ENCODE results near the gene HLA-G.

GRCh38 chr6:29845405-29846006 lies 17.9 kb downstream of the HLA-G start:
- TF ChIP-seq CTCF (IDR thresholded peaks at IDR 0.05; ENCODE audit: low read length) (no peak), EZH2 (IDR thresholded peaks at IDR 0.05; ENCODE audit: borderline replicate concordance, low read length) (no peak)

Measured in OCI-LY1 (cell line).